T-helper 1 cell treated with Interleukin-12 subunit alpha and Interleukin-12 subunit beta and Interleukin-4 antibody, amounts not matched to agents 30 ng/mL and 1 ng/mL, for 36 hours (primary cell): ENCODE measurements around the gene TRIO. TPM values are rescaled to one million over a fixed set of nuclear protein-coding genes. Genes with fewer than 3 reads are reported as not detected.

ENCODE experiments used
- intact Hi-C: fragments of 100-400 bp; cut with micrococcal nuclease; formaldehyde crosslinking; loops from one replicate; pipeline ENCODE4 v1.15.1; 2024
- total RNA-seq: library from RNA; stranded (reverse); gene quantifications from 2 replicates; pipeline ENCODE4 v1.2.3, GENCODE V29; 2022

Gene TRIO
- total RNA-seq, 1 donor from 2014 or later: 12.9 TPM

GRCh38 chr5:14339468-14339867, 196.3 kb downstream of the TRIO start:
- intact Hi-C loops: no loop called here

DNA sequence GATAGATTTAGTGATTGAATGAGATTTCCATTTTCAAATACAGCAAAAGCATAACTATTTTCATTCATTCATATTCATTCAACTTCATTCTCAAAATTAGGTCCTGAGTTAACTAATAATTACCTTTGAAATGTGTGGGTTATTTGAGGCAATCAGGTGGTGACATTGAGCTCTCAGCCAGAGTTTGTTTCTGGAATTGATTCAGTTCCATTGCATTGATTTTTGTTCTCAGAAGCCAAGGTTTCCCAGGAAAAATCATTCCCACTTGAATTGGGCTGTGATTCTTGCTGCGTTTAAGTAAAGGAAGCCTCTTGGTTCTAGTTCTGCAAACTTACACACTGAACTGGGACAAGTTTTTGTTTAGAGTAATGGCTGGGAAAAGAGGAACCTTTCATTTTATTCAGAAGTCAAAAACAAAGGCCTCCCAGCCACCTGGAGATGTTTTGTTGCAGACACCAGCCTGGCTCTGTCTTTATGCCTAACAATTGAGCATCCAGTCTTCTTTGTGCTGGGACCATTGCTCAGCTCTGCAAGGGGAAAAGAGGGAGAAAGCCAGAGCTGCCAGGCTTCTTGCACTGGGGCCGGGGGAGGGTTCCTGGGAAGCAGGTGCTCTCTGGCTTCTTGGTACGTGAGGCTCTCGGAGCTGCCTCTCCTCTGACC, 198.6 kb downstream of the TRIO start:
- intact Hi-C loops: no loop called here

- intact Hi-C loops: no loop called here
Measured at GRCh38 chr5:14342306-14342705, 199.2 kb downstream of the TRIO start.

GRCh38 chr5:14343376-14343775, 200.2 kb downstream of the TRIO start:
- intact Hi-C loops: no loop called here

- intact Hi-C loops: no loop called here
Measured at GRCh38 chr5:14347522-14347921, 204.4 kb downstream of the TRIO start.

GRCh38 chr5:14348142-14348541, 205.0 kb downstream of the TRIO start:
- intact Hi-C loops: no loop called here

DNA sequence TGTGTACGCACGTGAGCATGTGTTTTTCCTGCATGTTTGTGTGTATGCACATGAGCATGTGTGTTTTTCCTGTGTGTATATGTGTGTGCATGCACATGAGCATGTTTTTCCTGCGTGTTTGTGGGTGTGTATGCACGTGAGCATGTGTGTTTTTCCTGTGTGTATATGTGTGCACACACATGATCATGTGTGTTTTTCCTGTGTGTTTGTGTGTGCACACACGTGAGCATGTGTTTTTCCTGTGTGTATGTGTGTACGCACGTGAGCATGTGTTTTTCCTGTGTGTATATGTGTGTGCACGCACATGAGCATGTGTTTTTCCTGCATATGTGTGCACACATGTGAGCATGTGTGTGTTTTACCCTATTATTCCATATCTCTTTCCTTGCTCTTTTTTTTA, 205.9 kb downstream of the TRIO start:
- intact Hi-C loops: no loop called here

DNA sequence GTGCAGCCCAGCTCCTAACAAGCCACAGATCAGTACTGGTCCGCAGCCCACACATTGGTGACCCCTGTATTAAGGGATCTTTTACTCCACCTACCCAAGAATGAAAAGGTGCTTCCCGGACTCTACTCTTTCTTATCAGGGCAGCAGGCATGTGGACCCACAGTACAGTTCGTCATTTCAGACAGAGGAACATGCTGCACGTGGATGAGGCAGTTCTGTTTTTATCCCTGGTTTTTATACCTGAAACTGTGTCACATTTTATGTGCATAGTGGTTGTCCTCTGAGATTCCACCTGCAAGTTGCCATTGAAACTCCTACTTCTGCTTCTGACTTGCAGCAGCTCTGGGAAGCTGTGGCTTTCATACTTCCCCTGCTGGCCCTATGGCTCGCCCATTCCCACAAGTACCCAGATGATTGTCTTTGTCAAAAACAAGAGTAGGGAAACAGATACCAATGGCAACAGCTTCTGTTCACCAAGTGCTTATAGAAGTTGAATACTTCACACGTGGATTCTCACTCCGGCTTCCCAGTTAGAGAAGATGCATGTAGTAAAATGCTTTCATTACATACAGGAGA, 208.0 kb downstream of the TRIO start:
- intact Hi-C loops: no loop called here

DNA sequence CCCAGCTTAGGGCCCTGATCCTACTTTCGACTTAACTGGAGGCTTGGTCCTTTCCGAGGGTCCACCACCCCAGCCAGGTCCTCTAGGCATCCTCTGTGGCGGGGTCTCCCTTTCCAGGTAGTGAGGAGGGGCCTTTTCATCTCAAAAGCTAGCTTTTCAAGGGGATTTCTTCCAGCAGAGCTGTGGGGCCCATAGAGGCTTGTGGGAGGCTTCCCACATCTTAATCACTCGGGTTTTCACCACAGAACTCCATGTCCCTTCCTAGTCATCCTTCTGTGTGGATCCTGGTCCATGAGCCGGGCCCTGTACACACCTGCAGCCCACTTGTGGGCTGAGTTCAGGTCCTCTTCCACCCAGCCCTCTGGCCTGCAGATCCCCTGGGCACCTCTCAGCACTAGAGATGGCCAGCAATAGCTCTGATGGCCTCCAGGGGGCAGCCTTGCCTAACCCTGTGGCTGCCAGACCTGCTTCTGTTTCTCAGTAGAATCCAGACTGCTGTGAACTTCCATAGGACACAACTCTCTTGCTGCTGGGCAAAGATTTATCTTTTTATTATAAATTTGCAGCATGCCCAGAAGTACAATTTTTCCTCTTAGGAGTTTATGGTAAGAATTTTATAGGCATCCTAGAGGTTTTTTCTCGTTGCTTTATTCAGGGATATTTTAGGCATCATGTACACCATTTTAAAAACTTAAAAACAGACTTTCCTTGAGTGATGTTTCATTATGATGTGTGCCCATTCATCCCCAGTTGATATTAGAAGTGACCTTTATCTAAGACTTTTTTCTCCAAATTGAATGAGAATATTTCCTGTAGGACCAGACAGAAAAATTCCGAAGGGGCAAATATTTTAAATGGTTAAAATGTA, 208.9 kb downstream of the TRIO start:
- intact Hi-C loops: loop anchor here (1.0 kb wide), 7 partner anchors 12 to 662 kb away; no protein-coding TSS in a partner anchor

DNA sequence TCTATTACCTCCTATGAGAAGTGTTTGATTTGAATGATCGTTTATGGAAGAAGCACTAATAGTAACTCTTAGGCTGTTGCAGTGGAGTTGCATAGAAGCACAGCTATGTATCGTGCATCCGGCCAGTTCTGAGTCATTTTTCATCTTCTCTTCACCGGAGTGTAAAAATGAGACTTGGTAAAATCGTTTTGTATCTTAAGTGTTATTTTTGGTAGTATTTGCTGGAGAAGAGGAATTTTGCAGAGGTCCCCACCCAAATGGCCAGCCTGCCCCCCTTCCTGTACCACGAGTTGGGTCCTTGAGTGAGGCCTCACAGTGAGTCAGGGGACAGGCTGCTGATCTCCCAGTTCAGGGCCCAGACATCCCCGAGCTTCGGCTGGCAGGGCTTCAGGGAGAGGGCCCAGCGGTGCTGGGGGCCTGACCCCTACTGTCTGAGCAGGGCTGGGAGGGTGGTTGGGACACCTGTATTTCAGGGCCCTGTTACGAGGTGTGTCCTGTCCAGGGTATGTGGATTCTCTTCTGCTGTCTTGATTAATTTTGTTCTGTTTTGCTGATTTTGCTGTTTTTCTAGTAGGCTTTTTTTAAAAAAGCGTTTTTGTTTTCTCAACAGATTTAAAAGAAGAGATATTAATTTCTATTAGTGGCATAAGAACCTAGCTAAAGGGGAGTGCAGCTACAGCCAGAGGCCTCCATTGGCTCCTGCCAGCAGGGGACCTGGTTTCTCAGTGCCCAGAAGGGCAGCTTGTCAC, 210.8 kb downstream of the TRIO start:
- intact Hi-C loops: no loop called here

GRCh38 chr5:14355391-14355790, 212.2 kb downstream of the TRIO start:
- intact Hi-C loops: no loop called here

- intact Hi-C loops: no loop called here
Measured at GRCh38 chr5:14356305-14356704, 213.2 kb downstream of the TRIO start.

DNA sequence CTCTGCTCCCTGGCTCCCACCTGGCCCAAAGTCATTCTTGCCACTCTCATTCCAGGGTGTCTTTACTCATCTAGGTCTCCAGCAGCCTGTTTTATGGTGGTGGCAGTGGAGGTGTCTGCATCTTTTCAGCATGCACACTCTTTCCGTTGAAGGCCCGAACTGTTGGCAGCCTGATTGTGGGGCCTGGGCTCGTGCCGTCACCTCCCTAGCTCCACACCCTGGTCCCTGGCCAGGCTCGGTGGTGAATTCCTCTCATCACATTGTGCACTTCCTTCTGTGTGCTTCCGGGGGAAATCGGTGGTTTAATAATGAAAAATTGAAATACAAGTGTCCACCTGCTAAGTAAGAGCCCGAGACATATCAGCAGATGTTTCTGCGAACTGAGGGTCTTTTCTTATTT, 214.3 kb downstream of the TRIO start:
- intact Hi-C loops: no loop called here

DNA sequence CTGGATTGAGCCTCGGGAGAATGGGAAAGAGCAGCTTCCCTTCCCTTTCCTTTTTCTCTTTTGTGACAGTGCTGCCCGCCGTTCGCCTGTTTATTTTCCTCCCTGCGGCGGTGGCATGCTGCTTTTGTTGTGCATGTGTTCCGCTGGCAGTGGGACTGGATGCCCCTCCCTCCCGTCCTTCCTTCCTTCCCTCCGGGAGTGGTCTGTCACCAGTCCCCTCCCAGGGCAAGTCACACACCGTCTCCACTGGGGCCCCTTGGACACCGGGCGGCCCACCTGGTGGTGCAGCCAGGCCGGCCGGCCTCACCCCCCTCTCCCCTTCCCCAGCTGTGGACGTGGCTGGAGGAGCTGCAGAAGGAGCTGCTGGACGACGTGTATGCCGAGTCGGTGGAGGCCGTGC, 214.7 kb downstream of the TRIO start:
- intact Hi-C loops: no loop called here

GRCh38 chr5:14358536-14358935, 215.4 kb downstream of the TRIO start:
- intact Hi-C loops: no loop called here

- intact Hi-C loops: no loop called here
Measured at GRCh38 chr5:14359069-14360043, 216.2 kb downstream of the TRIO start.

- intact Hi-C loops: no loop called here
Measured at GRCh38 chr5:14362491-14362890, 219.3 kb downstream of the TRIO start.

DNA sequence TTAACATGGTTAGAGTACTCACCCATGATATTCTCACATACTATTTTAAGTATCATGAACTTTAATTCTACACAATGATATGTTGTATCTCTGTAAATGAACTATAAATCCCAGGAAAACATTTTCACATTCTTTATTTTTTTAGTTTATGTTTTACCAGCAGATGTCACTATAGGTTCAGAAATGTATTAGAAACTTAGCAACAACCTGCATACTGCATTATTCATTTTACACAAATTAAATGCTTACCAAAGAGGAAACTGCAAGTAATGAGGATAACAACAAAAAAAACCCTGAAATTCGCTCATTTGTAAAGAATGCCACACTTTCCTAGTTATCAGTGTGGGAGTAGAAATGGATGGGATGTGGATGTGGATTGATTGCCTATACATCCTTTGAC, 221.0 kb downstream of the TRIO start:
- intact Hi-C loops: loop anchor here (1.0 to 2.0 kb wide), 7 partner anchors 12 to 650 kb away; partner anchors contain the start of gene ANKH

- intact Hi-C loops: loop anchor here (1.0 to 2.0 kb wide), 7 partner anchors 13 to 649 kb away; partner anchors contain the start of gene ANKH
Measured at GRCh38 chr5:14364576-14365472, 221.7 kb downstream of the TRIO start.
